Gastroesophageal sphincter (tissue), 2 donors: Measurements from ENCODE around the gene NEDD4.

Source experiments
- POLR2A ChIP-seq, 2 donors: fragments of 450-650 bp; IDR thresholded peaks; one replicate each; pipeline ENCODE4 v1.6.1; 2017; ENCODE audit warnings: antibody characterized with exemption in 2 of 2, mild to moderate bottlenecking in 2 of 2, moderate library complexity in 1 of 2
- POLR2AphosphoS5 ChIP-seq: sonication (generic); formaldehyde crosslinking; IDR thresholded peaks from one replicate; pipeline ENCODE4 v1.6.1; 2017; ENCODE audit warnings: antibody characterized with exemption

DNA sequence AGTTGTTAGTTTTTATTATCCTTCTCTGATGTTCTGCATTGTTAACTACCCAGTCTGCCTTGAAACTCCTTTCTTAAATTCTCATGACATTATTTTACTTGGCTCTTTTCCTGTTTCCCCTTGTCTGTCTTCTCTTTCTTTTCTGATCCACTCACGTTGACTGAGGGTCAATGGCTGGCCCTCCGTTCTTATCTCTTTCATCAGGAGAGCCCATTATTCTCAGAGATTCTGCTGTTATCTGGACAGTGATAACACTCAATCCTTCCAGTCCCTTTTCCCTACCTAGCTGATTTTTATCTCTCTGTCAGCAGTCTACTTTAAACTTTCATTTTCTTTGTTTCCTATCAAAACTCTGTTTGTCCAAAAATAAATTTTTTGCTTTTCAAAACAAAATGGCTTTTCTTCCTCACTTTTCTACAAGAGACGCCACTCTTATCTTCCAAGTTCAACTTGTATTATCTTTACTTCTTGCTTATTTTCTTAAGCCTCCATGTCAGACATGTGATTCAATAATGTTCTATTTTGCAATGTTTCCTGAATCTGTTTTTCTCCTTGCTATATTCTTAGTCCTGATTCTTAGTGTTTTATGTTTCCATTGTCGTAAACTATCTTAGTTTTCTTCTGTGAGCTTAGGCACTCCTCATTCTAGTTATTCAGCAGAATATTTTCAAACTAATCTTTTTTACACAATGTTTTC is 120.2 kb downstream of the NEDD4 start:
- TF ChIP-seq POLR2A (IDR thresholded peaks at IDR 0.05) (no peak), POLR2AphosphoS5 (no peak)
